Stimulated activated naive CD4-positive, alpha-beta T cell (primary cell): ENCODE measurements around the gene NELL1.

Experiments used
- DNase-seq, 6 experiments: peaks; one replicate each; lab custom pipeline; 2025; lab: John Stamatoyannopoulos, UW

Gene NELL1

GRCh38 chr11:20964985-20965384, 295.6 kb downstream of the NELL1 start:
- DNase-seq, result no peak

- no peak for DNase-seq
These were observed 297.1 kb downstream of the NELL1 start for GRCh38 chr11:20966489-20966888.

DNA sequence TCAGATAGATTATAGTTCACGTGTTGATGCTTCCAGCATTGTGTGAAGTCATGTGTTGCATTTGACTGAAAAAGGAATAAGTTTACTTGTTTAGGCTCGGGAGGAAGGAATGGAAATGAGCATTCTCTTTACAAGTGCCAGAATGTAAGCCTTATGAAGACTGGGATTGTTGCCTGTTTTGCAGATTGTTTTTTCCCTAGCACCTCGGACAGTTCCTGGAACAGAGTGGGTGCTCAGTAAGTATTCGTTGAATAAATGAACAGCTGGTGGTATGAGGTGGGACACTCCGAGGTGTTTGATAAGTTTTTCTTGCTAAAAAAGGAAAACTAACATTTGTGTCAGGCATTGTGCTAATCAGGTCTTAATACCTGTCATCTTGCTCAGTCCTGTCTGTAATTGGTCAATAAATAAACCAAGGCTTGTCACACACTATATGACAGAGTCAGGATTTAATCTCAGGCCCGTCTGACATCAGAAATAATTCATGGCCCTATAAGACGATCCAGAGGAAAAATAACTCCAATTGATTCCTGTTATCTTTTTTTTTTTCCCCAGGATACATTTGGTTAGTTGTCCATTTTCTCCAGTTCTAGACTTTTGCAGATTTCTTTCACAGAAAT, 304.7 kb downstream of the NELL1 start:
- DNase-seq, result no peak

GRCh38 chr11:20980736-20981135, 311.4 kb downstream of the NELL1 start:
- no peak for DNase-seq

- DNase-seq, result no peak
These were observed 321.1 kb downstream of the NELL1 start for GRCh38 chr11:20990447-20990846.

GRCh38 chr11:20991471-20991870, 322.1 kb downstream of the NELL1 start:
- DNase-seq, result no peak

GRCh38 chr11:21007297-21007696, 337.9 kb downstream of the NELL1 start:
- no peak for DNase-seq

GRCh38 chr11:21018248-21018647, 348.9 kb downstream of the NELL1 start:
- no peak for DNase-seq

DNA sequence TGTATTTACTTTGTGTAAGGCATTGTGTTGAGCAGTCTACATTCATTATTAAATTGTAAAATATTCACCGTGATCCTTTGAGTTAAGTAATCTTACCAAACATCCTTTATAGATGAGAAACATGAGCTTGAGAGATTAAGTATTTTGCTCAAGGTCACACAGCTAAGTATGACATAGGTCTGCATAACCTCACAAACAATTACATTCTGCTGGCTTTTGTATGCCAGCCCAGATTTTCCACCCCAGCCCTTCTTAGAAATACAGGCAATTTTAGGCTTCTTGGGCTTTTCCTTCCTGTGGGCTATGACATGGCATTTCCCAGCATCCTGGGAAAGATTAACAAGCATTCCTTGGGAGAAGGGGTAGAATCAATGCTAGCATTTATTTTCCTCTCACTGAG, 357.3 kb downstream of the NELL1 start:
- DNase-seq, result no peak

DNA sequence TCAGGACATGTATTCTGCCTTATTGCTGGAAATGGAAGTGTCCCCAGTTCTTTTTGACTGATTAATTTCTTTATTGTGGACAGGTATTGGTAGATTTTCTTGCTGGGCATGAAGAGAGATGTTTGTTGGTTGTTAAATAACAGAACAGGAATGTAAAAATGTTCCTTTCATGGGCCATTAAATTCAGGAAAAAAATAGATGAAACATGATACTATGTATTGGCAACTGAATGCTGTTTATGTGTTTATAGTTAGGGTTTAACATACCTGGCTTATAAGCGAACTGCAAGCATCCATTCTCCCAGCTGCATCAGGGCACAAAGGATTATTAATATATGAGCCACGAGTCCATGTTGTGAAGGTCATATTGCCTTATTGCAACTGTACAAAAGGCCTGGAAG, 368.5 kb downstream of the NELL1 start:
- DNase-seq, result no peak

- DNase-seq, result no peak
These were observed 369.4 kb downstream of the NELL1 start for GRCh38 chr11:21038801-21039200.

DNA sequence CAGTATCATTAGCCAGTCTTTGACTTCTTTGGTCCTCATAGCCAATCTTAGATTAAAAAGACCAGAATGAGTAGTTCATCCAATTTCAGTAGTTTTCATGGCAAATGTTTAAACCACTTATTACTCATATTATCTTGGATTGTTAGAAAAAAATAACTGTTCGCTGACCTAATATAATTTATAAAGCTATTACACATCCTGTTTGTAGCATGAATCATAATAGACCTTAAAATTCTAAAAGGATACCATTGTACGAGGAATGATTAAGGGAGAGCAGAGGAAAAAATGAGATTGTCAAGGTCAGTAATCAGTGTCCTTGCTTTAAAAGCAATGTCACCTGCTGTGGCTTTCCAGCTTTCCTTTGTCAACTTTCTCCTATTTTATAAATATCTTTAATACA, 371.2 kb downstream of the NELL1 start:
- no peak for DNase-seq

GRCh38 chr11:21048626-21049025, 379.2 kb downstream of the NELL1 start:
- DNase-seq, result no peak

- no peak for DNase-seq
These were observed 384.1 kb downstream of the NELL1 start for GRCh38 chr11:21053466-21053865.

DNA sequence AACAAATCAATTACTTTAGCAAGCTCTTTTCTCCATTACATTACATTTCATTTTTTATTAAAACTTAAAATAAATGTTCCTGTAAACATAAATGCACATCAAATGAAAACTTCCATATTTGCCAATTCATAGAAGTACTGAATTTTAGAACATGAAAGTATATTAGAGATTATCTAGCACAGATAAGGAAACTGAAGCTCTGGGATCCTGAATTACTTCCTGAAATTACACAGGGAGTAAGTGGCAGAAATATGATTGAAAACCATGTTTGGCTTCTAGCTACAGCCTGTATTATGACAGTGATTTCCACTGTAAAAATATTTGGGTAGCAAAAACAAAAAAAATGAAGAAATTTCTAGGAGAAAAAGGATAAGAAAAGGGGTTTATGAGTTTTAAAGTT, 387.3 kb downstream of the NELL1 start:
- no peak for DNase-seq

DNA sequence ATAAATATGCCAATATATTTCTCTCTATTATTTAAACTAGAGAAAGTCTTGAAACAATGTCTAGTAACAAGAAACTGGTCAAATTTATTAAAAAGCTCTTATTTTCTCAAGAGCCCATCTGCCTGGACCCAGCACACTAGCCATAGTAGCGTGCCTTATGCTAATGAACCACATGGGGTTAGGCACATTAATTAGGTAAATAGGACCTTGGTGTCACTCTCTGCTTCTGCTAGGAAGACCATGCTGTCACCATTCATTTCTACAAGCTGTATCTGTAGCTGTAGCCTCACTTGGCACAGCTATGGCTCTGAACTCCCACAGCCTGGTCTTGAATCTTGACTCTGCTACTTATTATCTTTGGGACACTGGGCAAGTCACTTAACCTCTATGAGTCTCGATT, 390.5 kb downstream of the NELL1 start:
- DNase-seq, result no peak

GRCh38 chr11:21066030-21066429, 396.6 kb downstream of the NELL1 start:
- DNase-seq, result no peak

DNA sequence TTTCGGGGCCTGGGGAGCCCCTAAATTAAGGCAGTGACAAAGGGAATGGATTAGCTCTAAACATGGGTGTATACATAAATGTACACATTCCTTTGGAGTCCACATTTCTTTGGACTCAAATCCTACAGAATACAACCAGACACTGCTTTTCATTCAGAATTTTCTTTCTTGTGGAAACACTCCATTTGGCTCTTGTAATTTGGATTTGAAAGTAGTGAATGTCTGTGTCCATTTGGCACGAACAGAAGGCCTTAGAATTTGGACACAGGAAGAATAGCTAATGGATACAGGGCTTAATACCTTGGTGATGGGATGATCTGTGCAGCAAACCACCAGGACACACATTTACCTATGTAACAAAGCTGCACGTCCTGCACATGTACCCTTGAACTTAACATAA, 399.5 kb downstream of the NELL1 start:
- no peak for DNase-seq

DNA sequence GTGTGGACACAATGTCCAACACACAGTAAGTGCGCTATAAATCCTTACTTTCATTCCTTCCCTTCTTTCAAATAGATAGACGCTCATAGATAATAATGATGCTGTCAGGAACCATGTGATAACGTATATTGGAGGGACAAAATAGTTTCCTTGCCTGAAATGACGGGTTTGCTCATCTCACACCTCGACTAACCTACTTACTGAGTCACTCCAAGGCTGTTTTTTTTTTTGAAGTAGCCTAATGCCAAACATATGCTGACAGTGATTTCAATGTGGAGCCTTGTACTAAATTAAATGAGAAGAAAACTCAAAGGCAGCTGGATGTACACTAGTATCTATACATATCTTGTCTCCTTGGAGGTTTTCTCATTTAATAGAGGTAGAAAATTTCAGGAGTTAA, 400.5 kb downstream of the NELL1 start:
- DNase-seq, result no peak

DNA sequence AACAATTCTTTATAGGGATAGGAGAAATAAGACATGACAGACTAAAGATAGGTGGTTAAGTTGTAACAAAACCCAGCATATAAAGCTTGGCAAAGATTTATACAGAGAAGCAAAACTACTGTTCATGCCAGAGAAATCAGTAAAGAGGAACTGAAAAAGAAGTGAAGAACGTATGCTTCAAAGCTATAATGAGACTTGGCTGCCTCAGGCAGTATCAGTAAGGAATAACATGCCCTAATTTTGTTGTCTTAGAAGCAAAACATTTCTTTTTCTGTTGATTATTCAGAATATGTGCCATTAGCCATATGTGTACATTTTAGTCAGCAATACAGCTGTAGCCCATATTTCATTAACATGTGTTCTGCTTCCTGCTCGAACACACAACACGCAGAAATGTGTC, 403.2 kb downstream of the NELL1 start:
- no peak for DNase-seq

DNA sequence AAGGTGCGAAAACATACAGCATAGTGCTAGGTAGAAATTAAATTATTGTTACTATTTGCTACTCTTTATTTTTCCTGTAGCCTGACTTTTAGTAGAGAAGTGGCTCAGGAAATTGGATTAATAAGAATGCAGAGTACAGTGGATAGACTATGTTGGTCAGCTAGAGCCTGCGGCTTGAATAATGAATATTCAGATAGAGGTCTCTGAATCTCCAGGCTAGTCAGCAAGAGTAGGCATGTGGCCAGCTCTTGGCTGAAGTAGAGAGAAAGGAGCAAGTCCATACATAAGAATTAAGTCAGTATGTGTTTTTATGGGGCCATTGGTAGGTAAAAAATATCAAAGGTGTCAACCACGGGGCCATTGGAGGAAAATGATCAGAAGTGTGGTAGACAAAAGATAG, 413.5 kb downstream of the NELL1 start:
- no peak for DNase-seq

DNA sequence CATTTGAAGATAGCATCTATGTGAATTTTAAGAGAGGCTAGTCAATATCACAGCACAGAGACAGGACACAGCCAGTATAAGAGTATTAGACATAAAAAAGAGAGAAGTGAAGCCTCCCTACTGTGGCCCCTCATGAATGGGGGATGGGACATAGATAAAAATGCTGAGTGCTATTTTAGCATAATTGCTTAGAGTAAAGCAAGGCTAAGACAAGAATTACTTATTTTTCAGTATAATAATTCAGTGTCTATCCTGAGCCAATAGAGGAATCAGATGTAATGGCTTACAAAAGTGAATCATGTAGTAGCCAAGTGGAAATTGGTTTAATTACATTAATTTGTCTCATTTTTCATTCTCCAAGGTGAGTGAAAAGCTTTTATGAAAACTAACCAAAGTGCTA, 419.5 kb downstream of the NELL1 start:
- no peak for DNase-seq

- no peak for DNase-seq
These were observed 435.3 kb downstream of the NELL1 start for GRCh38 chr11:21104641-21105040.

DNA sequence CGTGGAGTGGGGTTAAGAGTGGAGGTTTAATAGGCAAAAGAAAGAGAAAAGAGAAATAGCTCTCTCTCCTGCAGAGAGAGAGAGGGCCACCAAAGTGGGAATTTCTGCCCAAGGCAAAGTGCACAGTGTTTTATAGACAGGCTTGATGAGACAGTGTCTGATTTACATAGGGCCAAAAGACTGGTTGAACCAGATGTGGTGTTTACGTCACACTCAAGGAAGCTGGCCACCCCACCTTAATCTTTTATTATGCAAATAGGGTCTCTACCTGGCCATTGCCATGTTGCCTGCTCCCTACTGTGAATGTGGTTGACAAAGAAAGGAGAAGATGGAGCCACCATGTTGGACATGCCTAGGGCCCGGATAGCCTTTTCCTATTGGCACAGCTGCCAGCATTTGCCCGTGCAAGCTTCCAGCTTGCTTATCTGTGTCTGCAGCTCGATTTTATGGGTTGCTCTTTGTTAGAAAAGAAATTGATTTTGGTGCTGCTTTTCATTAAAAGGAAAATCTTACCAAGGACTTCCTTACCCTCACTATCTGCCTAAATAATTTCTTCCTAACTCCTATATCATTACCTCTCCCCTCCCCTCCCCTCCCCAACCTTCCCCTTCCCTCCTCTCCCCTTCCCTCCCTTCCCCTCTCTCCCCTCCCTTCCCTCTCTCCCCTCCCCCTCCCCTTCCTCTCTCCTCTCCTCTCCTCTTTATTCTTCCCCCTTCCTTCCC, 436.0 kb downstream of the NELL1 start:
- DNase-seq, result no peak
